GM21381 (cell line): ENCODE data around the gene TICRR.
"Not testable (repeated sequence)": the region's sequence is repeated elsewhere in the genome, so short reads cannot be mapped to it uniquely, and the experiment has no call there.

Experiments used
- ATAC-seq: cut with Tn5 transposase; IDR thresholded peaks from one replicate; pipeline ENCODE4 v1.9.1; 2021; ENCODE audit warnings: mild to moderate bottlenecking, moderate library complexity; ENCODE audit not compliant: unreplicated experiment

The TICRR gene

GRCh38 chr15:89559769-89560264 is 15.5 kb upstream of the TICRR start:
- ATAC-seq, result no peak

- no peak for ATAC-seq
These were observed 9.1 kb upstream of the TICRR start for GRCh38 chr15:89566181-89566580.

- no peak for ATAC-seq
These were observed 8.5 kb upstream of the TICRR start for GRCh38 chr15:89566621-89567294.

- ATAC-seq, result no peak
These were observed 6.1 kb upstream of the TICRR start for GRCh38 chr15:89569090-89569745.

- peak; percentile 25 for ATAC-seq
These were observed 567 bp downstream of the TICRR start for GRCh38 chr15:89575656-89576416.

- no peak for ATAC-seq
These were observed 1.1 kb downstream of the TICRR start for GRCh38 chr15:89576417-89576773.

GRCh38 chr15:89577776-89578115 is 2.5 kb downstream of the TICRR start:
- ATAC-seq, result no peak

- no peak for ATAC-seq
These were observed 2.9 kb downstream of the TICRR start for GRCh38 chr15:89578146-89578545.

GRCh38 chr15:89580747-89581146 is 5.5 kb downstream of the TICRR start:
- ATAC-seq, result not testable (repeated sequence)

GRCh38 chr15:89586651-89587050 is 11.4 kb downstream of the TICRR start:
- ATAC-seq, result no peak

GRCh38 chr15:89587955-89588354 is 12.7 kb downstream of the TICRR start:
- ATAC-seq, result no peak

- no peak for ATAC-seq
These were observed 16.6 kb downstream of the TICRR start for GRCh38 chr15:89591834-89592233.

GRCh38 chr15:89593018-89593417 is 17.7 kb downstream of the TICRR start:
- no peak for ATAC-seq

- ATAC-seq, result no peak
These were observed 23.8 kb downstream of the TICRR start for GRCh38 chr15:89599021-89599420.

GRCh38 chr15:89611317-89611716 is 36.0 kb downstream of the TICRR start:
- no peak for ATAC-seq

GRCh38 chr15:89613031-89613430 is 37.8 kb downstream of the TICRR start:
- ATAC-seq, result no peak

GRCh38 chr15:89614164-89614563 is 38.9 kb downstream of the TICRR start:
- no peak for ATAC-seq

GRCh38 chr15:89615135-89615534 is 39.9 kb downstream of the TICRR start:
- ATAC-seq, result no peak

GRCh38 chr15:89616228-89616627 is 41.0 kb downstream of the TICRR start:
- ATAC-seq, result no peak

GRCh38 chr15:89621547-89621946 is 46.3 kb downstream of the TICRR start:
- ATAC-seq, result no peak

GRCh38 chr15:89623165-89623564 is 47.9 kb downstream of the TICRR start:
- no peak for ATAC-seq

- ATAC-seq, result no peak
These were observed 50.4 kb downstream of the TICRR start for GRCh38 chr15:89625716-89626115.
